AG10803 (cell line): ENCODE measurements around the gene GLCCI1.
A peak's percentile ranks its signal among the peaks of the same experiment; 100 is the strongest.

Experiments used
- DNase-seq: peaks from one replicate; pipeline ENCODE4 v3.0.0; 2010; ENCODE audit warnings: low read depth
- H3K4me3 ChIP-seq: 2 replicates; pipeline ENCODE4 v1.5.1; 2011; ENCODE audit warnings: mild to moderate bottlenecking, low read length, control low read depth
- CTCF ChIP-seq: conservative IDR thresholded peaks from 2 replicates; pipeline ENCODE4 v1.5.1; 2011; ENCODE audit warnings: mild to moderate bottlenecking, low read length, control low read depth, inconsistent platforms

The GLCCI1 gene

DNA sequence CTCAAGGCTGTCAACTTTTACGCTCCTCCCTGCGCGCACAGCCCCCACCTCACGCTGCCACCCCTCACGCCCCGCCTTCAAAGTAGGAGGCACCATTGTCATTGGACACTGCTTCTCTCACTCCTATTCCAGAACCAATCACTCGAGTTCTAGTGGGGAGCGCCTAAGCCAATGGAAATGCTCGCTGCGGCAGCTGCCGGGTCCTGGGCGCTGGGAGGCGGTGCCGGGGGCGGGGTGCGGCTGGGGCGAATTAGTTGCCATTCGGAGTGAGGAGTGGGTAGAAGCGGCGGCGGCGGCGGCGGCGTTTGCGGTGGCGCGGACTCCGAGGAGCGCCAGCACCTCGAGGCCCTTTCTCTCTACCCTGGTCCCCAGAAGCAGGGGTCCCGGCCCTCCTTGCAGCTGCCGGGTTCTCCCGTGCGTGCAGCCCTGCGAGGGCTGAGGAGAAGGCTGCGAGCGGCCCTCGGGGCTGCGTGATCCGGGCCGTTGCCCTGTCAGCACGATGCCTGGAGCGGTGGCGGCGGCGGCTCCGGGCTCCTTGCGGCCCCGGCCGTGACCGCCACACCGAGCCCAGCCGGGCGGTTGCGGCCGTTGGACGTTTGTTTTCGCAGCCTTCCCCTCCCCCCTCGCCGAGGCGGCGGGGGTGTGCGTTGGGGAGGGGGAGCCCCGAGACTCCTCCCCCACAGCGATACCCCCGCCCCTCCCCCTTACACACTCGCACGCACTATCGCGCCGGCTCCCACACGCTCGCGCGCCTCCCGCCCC, at the start of gene GLCCI1:
Gene GLCCI1, plus strand, starts transcription at position 253 of the 762 bp plus-strand sequence. CDS start 555 bp downstream, outside the sequence.
- H3K4me3 ChIP-seq: peak within 1 kb of the TSS; percentile 75
- TF ChIP-seq CTCF: no peak
- peak; percentile 94 for DNase-seq

DNA sequence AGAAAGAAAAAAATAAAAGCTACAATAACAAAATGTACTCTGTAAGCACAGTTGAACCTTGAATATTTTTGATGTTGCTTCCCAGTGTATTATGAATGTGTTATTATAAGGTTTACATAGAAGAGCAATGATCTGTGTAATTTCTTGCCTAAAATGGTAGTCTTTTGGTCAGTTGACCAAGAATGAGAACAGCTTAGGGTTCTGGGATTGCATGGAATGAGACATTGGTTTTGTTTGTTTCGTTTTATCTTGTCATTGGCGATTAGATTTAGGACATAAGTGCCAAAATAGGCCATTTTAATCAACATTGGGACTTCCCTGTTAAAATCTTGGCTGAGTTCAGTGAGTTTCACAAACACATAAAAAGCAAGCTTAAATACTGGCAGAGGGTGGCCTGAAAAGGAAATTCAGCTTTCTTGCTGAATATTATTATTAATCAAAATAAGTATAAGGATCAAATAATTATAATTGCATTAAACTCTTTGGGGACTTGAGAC, 49.1 kb upstream of the GLCCI1 start:
- DNase-seq: no peak
- no peak for TF ChIP-seq CTCF
- H3K4me3 ChIP-seq: no peak overlapping the region

DNA sequence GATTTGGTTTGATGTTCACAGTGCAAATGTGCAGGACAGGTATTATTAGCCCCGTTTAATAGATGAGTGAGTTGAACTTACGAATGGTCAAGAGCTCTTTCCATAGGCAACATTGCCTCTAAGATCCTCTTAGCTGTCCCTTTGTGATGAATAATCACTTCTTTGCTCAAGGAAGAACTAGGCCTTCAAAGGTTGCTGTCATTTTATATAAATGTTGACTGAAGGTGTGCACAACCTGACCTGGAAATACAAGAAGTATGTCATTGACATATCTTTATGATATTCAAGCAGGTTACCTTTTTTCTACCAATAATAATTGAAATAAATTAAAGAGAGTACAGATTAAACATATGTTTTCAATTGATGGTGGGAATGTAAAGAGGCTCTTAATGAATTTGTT, 48.5 kb upstream of the GLCCI1 start:
- H3K4me3 ChIP-seq: no peak overlapping the region
- TF ChIP-seq CTCF: no peak
- DNase-seq: no peak

DNA sequence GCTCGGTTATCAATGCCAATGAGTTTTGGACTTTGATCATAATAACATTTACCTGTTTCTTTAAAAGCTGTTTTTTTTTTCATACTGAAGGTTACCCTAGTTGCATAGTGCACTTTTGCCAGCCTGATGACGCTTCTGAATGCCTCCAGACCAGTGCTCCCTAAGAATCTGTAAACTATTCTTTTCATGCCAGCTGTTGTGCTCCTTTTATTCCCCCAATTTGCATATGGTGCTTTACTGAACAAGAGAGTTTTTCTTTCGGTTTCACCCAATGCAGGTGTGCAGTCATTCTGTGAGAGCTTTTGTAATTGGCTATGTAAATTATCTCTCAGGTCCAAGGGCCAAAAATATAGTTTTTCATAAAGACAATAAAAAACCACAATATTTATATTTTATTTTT, 48.1 kb upstream of the GLCCI1 start:
- H3K4me3 ChIP-seq: no peak overlapping the region
- no peak for DNase-seq

DNA sequence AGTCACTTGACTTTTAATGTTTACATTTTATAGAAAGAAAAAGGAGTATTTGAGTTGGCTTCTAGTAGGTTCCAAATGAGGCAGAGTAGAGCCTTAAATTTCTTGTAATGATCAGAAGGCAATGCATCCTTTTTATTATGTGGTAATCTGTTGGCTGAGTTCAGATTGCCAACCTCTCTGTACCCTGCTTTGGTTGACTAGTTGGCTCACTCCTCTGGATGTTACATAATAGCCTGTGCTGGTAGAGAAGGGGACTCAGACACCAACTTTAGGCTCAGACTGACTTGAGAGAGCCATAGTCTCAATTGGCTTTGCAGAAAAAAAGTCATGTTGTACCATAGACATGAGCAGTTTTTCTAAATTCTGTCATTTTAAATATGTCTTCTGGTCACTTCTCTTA, 46.8 kb upstream of the GLCCI1 start:
- TF ChIP-seq CTCF: no peak
- DNase-seq: no peak
- H3K4me3 ChIP-seq: no peak overlapping the region

More for the DNA sequence above, 48.1 kb upstream of the GLCCI1 start:
- no peak for TF ChIP-seq CTCF

DNA sequence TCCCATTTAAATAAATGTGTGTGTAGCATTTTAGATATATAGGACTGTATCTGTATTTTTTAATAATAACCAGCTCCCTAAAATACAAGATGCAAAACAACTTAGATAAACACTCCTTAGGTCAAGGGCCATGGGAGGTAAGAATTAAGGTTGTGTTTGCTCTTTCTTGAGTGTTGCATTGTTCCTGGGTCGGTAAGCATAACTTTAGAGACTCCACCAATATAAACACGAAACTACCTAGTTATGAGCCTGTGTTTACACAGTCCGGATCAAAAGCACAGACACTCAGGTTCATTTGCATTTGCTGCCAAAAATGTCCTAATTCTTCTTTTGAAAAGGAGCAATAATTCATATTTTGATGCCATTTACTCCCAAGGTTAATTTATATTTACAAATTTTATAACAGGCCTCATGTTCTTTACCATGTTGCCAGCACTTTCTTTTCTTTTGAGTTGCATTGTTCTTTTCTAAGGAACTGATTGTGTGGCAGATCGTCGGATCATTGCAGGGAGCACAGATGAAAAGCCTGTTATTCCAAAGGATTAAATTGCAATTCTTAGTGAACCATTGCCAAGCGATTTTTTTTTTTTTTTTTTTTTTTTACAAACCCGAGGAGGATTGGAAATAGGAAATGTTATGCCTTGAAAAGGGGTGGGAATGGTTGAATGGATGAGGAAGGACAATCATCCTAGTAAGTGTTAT, 45.8 kb upstream of the GLCCI1 start:
- no peak for TF ChIP-seq CTCF
- no peak overlapping the region for H3K4me3 ChIP-seq
- DNase-seq: no peak

GRCh38 chr7:7923818-7924217, 44.8 kb upstream of the GLCCI1 start:
- no peak for DNase-seq
- no peak for TF ChIP-seq CTCF
- no peak overlapping the region for H3K4me3 ChIP-seq
